CD14-positive monocyte (primary cell): ENCODE results near the gene IL23R. TPM values are rescaled to one million over a fixed set of nuclear protein-coding genes. Genes with fewer than 3 reads are reported as not detected.

ENCODE experiments used
- DNase-seq, 3 donors: peaks; one replicate each; pipeline ENCODE4 v3.0.0-alpha.2; 2011 to 2022
- H2AFZ ChIP-seq: 2 replicates; pipeline ENCODE4 v1.6.0; 2012; ENCODE audit warnings: mild to moderate bottlenecking, low read depth, low read length, inconsistent platforms; ENCODE audit not compliant: insufficient read depth, poor library complexity, severe bottlenecking
- H3K27ac ChIP-seq, 2 donors: 1 replicate in 1 of 2; 2 replicates in 1 of 2; pipeline ENCODE4 v1.5.1; 2012 to 2013; ENCODE audit warnings: low read length in 2 of 2, control low read depth in 1 of 2, inconsistent platforms in 1 of 2, low read depth in 1 of 2, mild to moderate bottlenecking in 1 of 2
- H3K27me3 ChIP-seq, 2 donors: one replicate each; pipeline versions ENCODE4 v1.6.0 to v1.6.1; 2011 to 2013; ENCODE audit warnings: low read length in 2 of 2; ENCODE audit not compliant: control insufficient read depth in 2 of 2, insufficient read depth in 2 of 2
- H3K36me3 ChIP-seq, 2 donors: replicated peaks in 1 of 2; 1 replicate in 1 of 2; 2 replicates in 1 of 2; pipeline versions ENCODE4 v1.5.1 to v1.6.1; 2012 to 2013; ENCODE audit warnings: low read length in 2 of 2, control low read depth in 1 of 2, inconsistent platforms in 1 of 2, mild to moderate bottlenecking in 1 of 2; ENCODE audit not compliant: insufficient read depth in 2 of 2, control insufficient read depth in 1 of 2
- H3K4me1 ChIP-seq, 2 donors: 1 replicate in 1 of 2; 2 replicates in 1 of 2; pipeline versions ENCODE4 v1.5.1 to v1.6.1; 2012 to 2013; ENCODE audit warnings: low read length in 2 of 2, control low read depth in 1 of 2, inconsistent platforms in 1 of 2, mild to moderate bottlenecking in 1 of 2, moderate library complexity in 1 of 2; ENCODE audit not compliant: insufficient read depth in 2 of 2, control insufficient read depth in 1 of 2
- H3K4me2 ChIP-seq: replicated peaks from 2 replicates; pipeline ENCODE3; 2012; ENCODE audit warnings: low read length, moderate library complexity, mild to moderate bottlenecking; ENCODE audit not compliant: poor library complexity, severe bottlenecking; ENCODE audit errors: extremely low read depth
- H3K4me3 ChIP-seq, 3 experiments: fragments of 200-600 bp in 1 of 3; sonication (generic) in 1 of 3; replicated peaks in 1 of 3; 1 replicate in 2 of 3; 2 replicates in 1 of 3; pipeline ENCODE4 v1.5.1; 2011 to 2013; ENCODE audit warnings: low read length in 3 of 3, mild to moderate bottlenecking in 3 of 3, control low read depth in 2 of 3, low read depth in 2 of 3, inconsistent platforms in 1 of 3, moderate library complexity in 1 of 3
- H3K79me2 ChIP-seq: 2 replicates; pipeline ENCODE4 v1.6.0; 2012; ENCODE audit warnings: mild to moderate bottlenecking, control low read depth, inconsistent platforms, low read length, moderate library complexity; ENCODE audit not compliant: insufficient read depth
- H3K9ac ChIP-seq: 2 replicates; pipeline ENCODE4 v1.6.0; 2017; ENCODE audit warnings: low read length, mild to moderate bottlenecking; ENCODE audit not compliant: insufficient read depth, poor library complexity, severe bottlenecking
- H3K9me3 ChIP-seq, 2 donors: replicated peaks in 1 of 2; 1 replicate in 1 of 2; 2 replicates in 1 of 2; pipeline versions ENCODE4 v1.5.1 to v1.6.1; 2012 to 2013; ENCODE audit warnings: low read length in 2 of 2, control low read depth in 1 of 2; ENCODE audit not compliant: control insufficient read depth in 1 of 2, insufficient read depth in 1 of 2
- H4K20me1 ChIP-seq: 2 replicates; pipeline ENCODE4 v1.6.0; 2012; ENCODE audit warnings: mild to moderate bottlenecking, low read length, control low read depth, moderate library complexity; ENCODE audit not compliant: insufficient read depth
- H3K27ac Mint-ChIP-seq, 7 donors: one replicate each; pipeline ENCODE4 v1.8.0; 2020; ENCODE audit warnings: mild to moderate bottlenecking in 7 of 7, mixed read lengths in 7 of 7, moderate library complexity in 6 of 7, inconsistent platforms in 2 of 7
- H3K27me3 Mint-ChIP-seq, 3 donors: one replicate each; pipeline ENCODE4 v1.8.0; 2021 to 2022; ENCODE audit warnings: low read depth in 3 of 3, mild to moderate bottlenecking in 3 of 3, mixed read lengths in 3 of 3, moderate library complexity in 3 of 3, inconsistent platforms in 1 of 3
- H3K36me3 Mint-ChIP-seq, 2 donors: one replicate each; pipeline ENCODE4 v1.8.0; 2020; ENCODE audit warnings: mixed read lengths in 2 of 2, inconsistent platforms in 1 of 2, mild to moderate bottlenecking in 1 of 2
- H3K4me1 Mint-ChIP-seq: one replicate; pipeline ENCODE4 v1.8.0; 2020; ENCODE audit warnings: mild to moderate bottlenecking, mixed read lengths
- H3K4me3 Mint-ChIP-seq, 2 donors: one replicate each; pipeline ENCODE4 v1.8.0; 2020; ENCODE audit warnings: mild to moderate bottlenecking in 2 of 2, mixed read lengths in 2 of 2, moderate library complexity in 1 of 2
- H3K9me3 Mint-ChIP-seq, 7 donors: one replicate each; pipeline ENCODE4 v1.8.0; 2020 to 2022; ENCODE audit warnings: mixed read lengths in 7 of 7, mild to moderate bottlenecking in 6 of 7, moderate library complexity in 6 of 7, inconsistent platforms in 2 of 7
- WGBS: methylation state at CpG from one replicate; pipeline ENCODE4 v1.1.5; 2013; ENCODE audit warnings: missing lambda C conversion rate; ENCODE audit not compliant: insufficient coverage; 5-methylcytosine and 5-hydroxymethylcytosine counted together
- intact Hi-C, 2 donors: fragments of 100-400 bp; cut with micrococcal nuclease; formaldehyde crosslinking; loops; one replicate each; pipeline versions ENCODE4 v1.15.0 to v1.15.1; 2023
- polyA plus RNA-seq, 3 donors: library from polyadenylated mRNA; depleted of rRNA in 1 of 3; unstranded in 2 of 3; stranded (reverse) in 1 of 3; fragments of 300-500 nt in 2 of 3; fragments of >200 nt in 1 of 3; fragmentation: Illumina TruSeq in 2 of 3; gene quantifications; 1 replicate in 2 of 3; 2 replicates in 1 of 3; pipeline ENCODE4 v1.2.3, GENCODE V29; 2012 to 2021
- TF ChIP-seq, protein P1 (sequence below): fragments of 200-600 bp; IDR thresholded peaks from one replicate; pipeline ENCODE4 v1.8.0; 2022; ENCODE audit warnings: antibody characterized with exemption, mild to moderate bottlenecking

The IL23R gene
- polyA plus RNA-seq, 3 donors = not detected

DNA sequence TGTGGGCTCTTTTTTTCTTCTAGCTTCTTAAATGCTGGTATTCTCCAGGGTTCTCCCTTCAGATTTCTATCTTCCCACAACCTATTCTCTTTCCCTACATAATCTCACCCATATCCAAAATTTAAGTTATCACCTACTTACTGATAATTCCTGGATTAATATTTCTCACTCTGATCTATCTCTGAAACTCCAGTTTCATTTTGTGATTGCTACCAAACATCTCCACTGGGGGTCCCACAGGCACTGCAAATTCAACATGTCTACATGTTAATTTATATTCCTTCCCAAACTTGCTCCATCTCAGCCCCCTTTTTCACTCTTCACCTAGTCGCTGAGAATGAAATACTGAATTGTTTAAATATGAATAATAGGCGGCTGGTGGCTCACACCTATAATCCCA, 21.6 kb upstream of the IL23R start:
- no peak overlapping the region for H3K4me2 ChIP-seq
- peaks cover 0 to 3% (median 2%) of the 10 kb centered on the region in 3 donors for H3K27me3 Mint-ChIP-seq
- H3K9ac ChIP-seq = no peak overlapping the region
- no peaks in the 10 kb centered on the region for H3K9me3 Mint-ChIP-seq
- DNase-seq = no peak
- H3K36me3 ChIP-seq = no peaks in the 10 kb centered on the region
- no peak overlapping the region for H3K27ac ChIP-seq
- no peak overlapping the region for H2AFZ ChIP-seq
- H3K9me3 ChIP-seq = no peaks in the 10 kb centered on the region
- TF ChIP-seq, protein P1, sequence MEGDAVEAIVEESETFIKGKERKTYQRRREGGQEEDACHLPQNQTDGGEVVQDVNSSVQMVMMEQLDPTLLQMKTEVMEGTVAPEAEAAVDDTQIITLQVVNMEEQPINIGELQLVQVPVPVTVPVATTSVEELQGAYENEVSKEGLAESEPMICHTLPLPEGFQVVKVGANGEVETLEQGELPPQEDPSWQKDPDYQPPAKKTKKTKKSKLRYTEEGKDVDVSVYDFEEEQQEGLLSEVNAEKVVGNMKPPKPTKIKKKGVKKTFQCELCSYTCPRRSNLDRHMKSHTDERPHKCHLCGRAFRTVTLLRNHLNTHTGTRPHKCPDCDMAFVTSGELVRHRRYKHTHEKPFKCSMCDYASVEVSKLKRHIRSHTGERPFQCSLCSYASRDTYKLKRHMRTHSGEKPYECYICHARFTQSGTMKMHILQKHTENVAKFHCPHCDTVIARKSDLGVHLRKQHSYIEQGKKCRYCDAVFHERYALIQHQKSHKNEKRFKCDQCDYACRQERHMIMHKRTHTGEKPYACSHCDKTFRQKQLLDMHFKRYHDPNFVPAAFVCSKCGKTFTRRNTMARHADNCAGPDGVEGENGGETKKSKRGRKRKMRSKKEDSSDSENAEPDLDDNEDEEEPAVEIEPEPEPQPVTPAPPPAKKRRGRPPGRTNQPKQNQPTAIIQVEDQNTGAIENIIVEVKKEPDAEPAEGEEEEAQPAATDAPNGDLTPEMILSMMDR = no peak
- no peaks in the 10 kb centered on the region for H3K4me1 ChIP-seq
- intact Hi-C loops = no loop called here
- H3K79me2 ChIP-seq = no peaks in the 10 kb centered on the region
- peaks cover 10% of the 10 kb centered on the region for H3K4me1 Mint-ChIP-seq
- H3K4me3 ChIP-seq = no peak overlapping the region
- WGBS = no CpG with 5 or more reads among the region's 2 CpGs
- H3K27me3 ChIP-seq = no peaks in the 10 kb centered on the region
- no peak overlapping the region for H3K27ac Mint-ChIP-seq
- no peaks in the 10 kb centered on the region for H4K20me1 ChIP-seq
- H3K4me3 Mint-ChIP-seq = no peak overlapping the region
- H3K36me3 Mint-ChIP-seq = no peaks in the 10 kb centered on the region

DNA sequence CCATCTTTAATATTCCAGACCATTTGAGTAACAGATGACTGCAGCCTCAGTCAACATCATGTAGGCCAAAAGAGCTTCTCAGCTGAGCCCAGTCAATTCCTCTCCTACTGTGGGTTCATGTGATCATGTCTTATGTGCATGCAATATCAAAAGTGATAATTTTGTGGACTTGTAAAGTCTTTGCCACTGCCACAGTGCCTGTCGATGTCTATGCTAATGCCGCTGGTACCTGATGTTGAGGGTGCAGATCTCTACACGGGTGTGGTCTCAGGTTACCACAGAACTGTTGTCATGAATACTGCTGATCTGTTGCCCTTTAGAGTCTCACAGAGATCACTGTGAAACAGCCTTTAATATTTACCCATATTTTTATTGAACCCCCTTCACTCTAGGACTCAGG, 20.2 kb upstream of the IL23R start:
- Mint-ChIP-seq H3K9me3 (no peaks in the 10 kb centered on the region), H3K36me3 (no peaks in the 10 kb centered on the region), H3K27me3 (peaks cover 2 to 5% (median 2%) of the 10 kb centered on the region in 3 donors), H3K27ac (no peak overlapping the region), H3K4me1 (peaks cover 10% of the 10 kb centered on the region), H3K4me3 (no peak overlapping the region)
- intact Hi-C loops = no loop called here
- no peak overlapping the region for H3K4me2 ChIP-seq
- H3K79me2 ChIP-seq = no peaks in the 10 kb centered on the region
- no peak for DNase-seq
- H3K9ac ChIP-seq = no peak overlapping the region
- H3K27ac ChIP-seq = no peak overlapping the region
- H2AFZ ChIP-seq = no peak overlapping the region
- no peaks in the 10 kb centered on the region for H4K20me1 ChIP-seq
- TF ChIP-seq, protein P1 = no peak
- H3K36me3 ChIP-seq = no peaks in the 10 kb centered on the region
- 96% methylated on average over 3 of the region's 3 CpGs for WGBS
- H3K9me3 ChIP-seq = no peaks in the 10 kb centered on the region
- no peaks in the 10 kb centered on the region for H3K27me3 ChIP-seq
- H3K4me3 ChIP-seq = no peak overlapping the region
- H3K4me1 ChIP-seq = no peaks in the 10 kb centered on the region
